Suprapubic skin (tissue), 4 donors: ENCODE data around the gene PDPR. TPM values are rescaled to one million over a fixed set of nuclear protein-coding genes. Genes with fewer than 3 reads are reported as not detected.
A peak's percentile ranks its signal among the peaks of the same experiment; 100 is the strongest.

Experiments
- DNase-seq, 2 donors: peaks; one replicate each; pipeline ENCODE4 v3.0.0-alpha.2; 2019; ENCODE audit warnings: low spot score in 2 of 2
- H3K27ac ChIP-seq: fragments of 200-600 bp; sonication (generic); one replicate; pipeline ENCODE4 v1.5.1; 2019
- H3K27me3 ChIP-seq: fragments of 200-600 bp; sonication (generic); one replicate; pipeline ENCODE4 v1.5.1; 2019
- H3K36me3 ChIP-seq: fragments of 200-600 bp; sonication (generic); one replicate; pipeline ENCODE4 v1.5.1; 2019
- H3K4me1 ChIP-seq: fragments of 200-600 bp; sonication (generic); one replicate; pipeline ENCODE4 v1.5.1; 2019
- H3K4me3 ChIP-seq: fragments of 200-600 bp; sonication (generic); one replicate; pipeline ENCODE4 v1.5.1; 2019; ENCODE audit warnings: mild to moderate bottlenecking
- H3K9me3 ChIP-seq: fragments of 200-600 bp; sonication (generic); one replicate; pipeline ENCODE4 v1.5.1; 2019
- EP300 ChIP-seq: sonication (generic); formaldehyde crosslinking; IDR thresholded peaks from one replicate; pipeline ENCODE4 v1.6.1; 2017; ENCODE audit warnings: antibody characterized with exemption
- POLR2A ChIP-seq, 2 donors: fragments of 450-650 bp; IDR thresholded peaks; one replicate each; pipeline ENCODE4 v1.6.1; 2017; ENCODE audit warnings: antibody characterized with exemption in 2 of 2, mild to moderate bottlenecking in 2 of 2, moderate library complexity in 2 of 2
- POLR2AphosphoS5 ChIP-seq, 3 donors: sonication (generic); formaldehyde crosslinking; IDR thresholded peaks; one replicate each; pipeline ENCODE4 v1.6.1; 2017; ENCODE audit warnings: antibody characterized with exemption in 3 of 3
- WGBS: methylation state at CpG from one replicate; pipeline ENCODE4 v1.1.5; 2018; 5-methylcytosine and 5-hydroxymethylcytosine counted together
- total RNA-seq, 4 donors: library from RNA; depleted of rRNA; stranded (reverse); fragments of >200 nt; gene quantifications; one replicate each; pipeline ENCODE4 v1.1.0, GENCODE V29; 2016
- TF ChIP-seq, protein P1 (sequence below), 2 donors: fragments of 200-600 bp in 1 of 2; fragments of 450-650 bp in 1 of 2; sonication (generic) in 1 of 2; IDR thresholded peaks; one replicate each; pipeline ENCODE4 v1.5.1; 2016 to 2019; ENCODE audit warnings: antibody characterized with exemption in 2 of 2, mild to moderate bottlenecking in 1 of 2, moderate library complexity in 1 of 2

The PDPR gene
- total RNA-seq, 4 donors from 2014 or later, result 16.7 to 38.8 (median 33.6) TPM

DNA sequence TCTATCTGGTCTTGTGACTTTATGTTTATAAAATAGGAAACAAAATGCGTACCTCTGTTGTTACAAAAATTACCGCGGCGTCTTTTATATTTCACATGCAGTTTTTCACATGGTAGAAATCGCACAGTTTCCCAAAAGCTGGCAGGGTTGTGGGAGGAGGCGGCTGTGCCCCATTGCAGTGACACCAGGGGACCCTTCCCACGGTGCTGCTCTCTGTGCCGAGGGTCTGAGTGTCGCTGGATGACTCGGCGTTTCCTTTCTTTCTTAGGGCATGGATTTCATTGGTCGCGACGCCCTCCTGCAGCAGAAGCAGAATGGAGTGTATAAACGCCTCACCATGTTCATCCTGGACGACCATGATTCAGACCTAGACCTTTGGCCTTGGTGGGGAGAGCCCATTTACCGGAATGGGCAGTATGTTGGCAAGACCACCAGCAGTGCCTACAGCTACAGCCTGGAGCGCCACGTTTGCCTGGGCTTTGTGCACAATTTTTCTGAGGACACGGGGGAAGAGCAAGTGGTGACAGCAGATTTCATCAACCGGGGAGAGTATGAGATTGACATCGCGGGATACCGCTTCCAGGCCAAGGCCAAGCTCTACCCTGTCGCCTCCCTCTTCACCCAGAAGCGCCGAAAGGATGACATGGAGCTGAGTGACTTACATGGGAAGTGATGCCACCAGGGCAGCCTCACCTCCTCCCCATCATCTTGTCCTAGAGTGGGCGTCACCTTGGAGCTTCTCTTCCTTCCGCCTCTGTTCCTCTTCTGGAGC, 42.3 kb downstream of the PDPR start:
- 93% methylated on average over 29 of the region's 29 CpGs for WGBS
- no peak for TF ChIP-seq POLR2A (IDR thresholded peaks at IDR 0.05)
- no peak for TF ChIP-seq POLR2AphosphoS5 (IDR thresholded peaks at IDR 0.05)
- TF ChIP-seq, protein P1, sequence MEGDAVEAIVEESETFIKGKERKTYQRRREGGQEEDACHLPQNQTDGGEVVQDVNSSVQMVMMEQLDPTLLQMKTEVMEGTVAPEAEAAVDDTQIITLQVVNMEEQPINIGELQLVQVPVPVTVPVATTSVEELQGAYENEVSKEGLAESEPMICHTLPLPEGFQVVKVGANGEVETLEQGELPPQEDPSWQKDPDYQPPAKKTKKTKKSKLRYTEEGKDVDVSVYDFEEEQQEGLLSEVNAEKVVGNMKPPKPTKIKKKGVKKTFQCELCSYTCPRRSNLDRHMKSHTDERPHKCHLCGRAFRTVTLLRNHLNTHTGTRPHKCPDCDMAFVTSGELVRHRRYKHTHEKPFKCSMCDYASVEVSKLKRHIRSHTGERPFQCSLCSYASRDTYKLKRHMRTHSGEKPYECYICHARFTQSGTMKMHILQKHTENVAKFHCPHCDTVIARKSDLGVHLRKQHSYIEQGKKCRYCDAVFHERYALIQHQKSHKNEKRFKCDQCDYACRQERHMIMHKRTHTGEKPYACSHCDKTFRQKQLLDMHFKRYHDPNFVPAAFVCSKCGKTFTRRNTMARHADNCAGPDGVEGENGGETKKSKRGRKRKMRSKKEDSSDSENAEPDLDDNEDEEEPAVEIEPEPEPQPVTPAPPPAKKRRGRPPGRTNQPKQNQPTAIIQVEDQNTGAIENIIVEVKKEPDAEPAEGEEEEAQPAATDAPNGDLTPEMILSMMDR (IDR thresholded peaks at IDR 0.05), result no peak
- no peak for TF ChIP-seq EP300
- no peaks in the 10 kb centered on the region for H3K9me3 ChIP-seq
- no peak overlapping the region for H3K4me3 ChIP-seq
- no peaks in the 10 kb centered on the region for H3K4me1 ChIP-seq
- H3K27me3 ChIP-seq, result no peaks in the 10 kb centered on the region
- DNase-seq, result peak in 1 of 2 donors; percentile 56
- peaks cover 100% of the 10 kb centered on the region for H3K36me3 ChIP-seq
- H3K27ac ChIP-seq, result no peak overlapping the region

DNA sequence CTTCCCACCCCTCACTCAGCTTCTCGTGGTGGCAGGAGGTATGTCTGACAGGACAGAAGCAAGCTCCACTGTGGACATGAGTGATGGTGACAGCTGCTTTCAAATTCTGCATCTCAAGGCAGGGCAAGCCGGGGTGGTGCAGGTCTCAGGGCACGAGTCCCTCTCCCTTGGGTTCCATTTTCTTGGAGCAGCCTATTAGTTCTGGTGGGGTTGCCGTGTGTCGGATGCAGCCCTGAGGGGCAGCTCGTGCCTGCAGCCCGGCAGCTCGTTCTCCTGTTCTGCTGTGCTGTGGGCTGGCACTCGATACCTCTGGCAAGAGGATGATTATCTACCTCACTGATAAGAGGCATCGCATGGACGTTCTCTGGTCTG, 43.0 kb downstream of the PDPR start:
- Histone ChIP-seq H3K9me3 (no peaks in the 10 kb centered on the region), H3K36me3 (peaks cover 100% of the 10 kb centered on the region), H3K4me1 (no peaks in the 10 kb centered on the region), H3K27ac (no peak overlapping the region), H3K27me3 (no peaks in the 10 kb centered on the region), H3K4me3 (no peak overlapping the region)
- peak in 1 of 2 donors; percentile 45 for DNase-seq
- 90% methylated on average over 11 of the region's 11 CpGs for WGBS
- TF ChIP-seq, protein P1 (IDR thresholded peaks at IDR 0.05), result no peak
- TF ChIP-seq POLR2A (IDR thresholded peaks at IDR 0.05) (no peak), POLR2AphosphoS5 (IDR thresholded peaks at IDR 0.05) (no peak), EP300 (no peak)

DNA sequence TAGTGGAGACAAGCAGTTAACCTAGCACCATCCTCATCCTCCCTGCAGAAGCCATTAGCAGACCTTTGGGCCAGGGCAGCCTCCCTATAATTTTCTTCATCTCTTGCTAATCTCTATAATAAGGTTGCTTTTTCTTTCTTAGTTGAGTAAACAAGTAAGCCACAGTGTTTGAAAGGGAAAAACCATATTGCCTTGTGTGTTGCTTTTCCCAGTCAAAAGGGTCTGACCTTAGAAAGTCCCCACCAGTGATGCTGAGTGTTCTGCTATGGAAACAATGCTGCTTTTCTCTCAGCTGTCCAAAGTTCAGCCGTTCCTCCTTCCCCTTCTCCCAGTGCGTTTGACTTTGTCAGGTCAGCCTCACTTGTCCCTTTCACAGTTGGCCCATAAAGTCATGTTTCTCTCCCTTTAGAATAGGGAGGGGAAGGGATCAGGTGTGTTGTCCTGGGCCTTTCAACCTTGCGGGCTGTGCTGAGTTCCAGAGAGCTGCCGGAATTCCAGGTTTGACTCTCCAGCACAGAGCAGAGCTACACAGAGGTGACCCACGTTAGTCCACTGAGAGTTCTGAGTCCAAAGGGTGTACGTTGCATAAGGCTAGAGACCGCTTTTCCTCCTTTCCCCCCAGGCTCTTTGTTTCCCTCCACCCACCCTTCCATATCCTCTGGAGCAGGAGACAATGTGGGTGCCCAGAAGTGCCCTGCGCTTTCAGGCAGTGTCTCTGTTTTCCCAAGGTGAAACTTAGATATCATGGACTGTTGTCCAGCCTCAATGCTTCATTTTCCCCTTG, 43.5 kb downstream of the PDPR start:
- no peak overlapping the region for H3K4me3 ChIP-seq
- H3K9me3 ChIP-seq, result no peaks in the 10 kb centered on the region
- no peak overlapping the region for H3K27ac ChIP-seq
- peaks cover 100% of the 10 kb centered on the region for H3K36me3 ChIP-seq
- 91% methylated on average over 8 of the region's 8 CpGs for WGBS
- no peak for DNase-seq
- no peaks in the 10 kb centered on the region for H3K4me1 ChIP-seq
- no peaks in the 10 kb centered on the region for H3K27me3 ChIP-seq
- TF ChIP-seq POLR2AphosphoS5 (IDR thresholded peaks at IDR 0.05) (no peak), POLR2A (IDR thresholded peaks at IDR 0.05) (no peak), EP300 (no peak)
- TF ChIP-seq, protein P1 (IDR thresholded peaks at IDR 0.05), result no peak

DNA sequence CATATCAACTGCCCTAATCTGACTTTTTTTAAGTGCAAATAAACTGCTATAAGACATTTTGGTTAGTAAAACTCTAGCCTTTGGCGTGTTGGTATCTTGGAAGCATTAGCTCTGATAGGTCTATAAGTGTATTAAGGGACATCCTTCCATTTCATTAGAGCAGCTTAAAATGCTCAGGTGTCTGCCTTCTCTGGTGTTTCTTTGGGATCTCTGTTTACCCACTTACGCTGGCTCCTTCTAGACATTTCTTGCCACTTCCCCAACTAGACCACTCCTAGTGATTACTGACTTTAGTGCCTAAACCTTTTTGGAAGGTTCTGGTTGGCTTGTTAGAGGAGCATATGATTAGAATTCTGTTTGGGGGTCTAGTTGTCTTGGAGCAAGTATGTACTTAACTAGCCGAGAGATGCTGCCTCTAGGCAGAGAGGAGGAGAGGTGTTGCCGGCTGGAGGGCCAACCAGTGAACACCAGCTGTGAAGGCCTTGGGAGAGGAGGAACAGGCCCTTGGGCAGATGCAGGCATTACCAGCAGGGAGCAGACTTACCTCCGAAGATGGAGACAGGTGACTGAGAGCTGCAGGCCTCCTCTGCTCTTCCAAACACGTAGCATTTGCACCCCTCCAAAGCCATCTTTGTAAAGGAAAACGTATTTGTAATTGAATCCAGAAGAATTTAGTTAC, 44.3 kb downstream of the PDPR start:
- H3K36me3 ChIP-seq, result peaks cover 93% of the 10 kb centered on the region
- H3K4me1 ChIP-seq, result no peaks in the 10 kb centered on the region
- peak in 1 of 2 donors; percentile 26 for DNase-seq
- TF ChIP-seq POLR2AphosphoS5 (IDR thresholded peaks at IDR 0.05) (no peak), EP300 (no peak), POLR2A (IDR thresholded peaks at IDR 0.05) (no peak)
- TF ChIP-seq, protein P1 (IDR thresholded peaks at IDR 0.05), result no peak
- no peak overlapping the region for H3K27ac ChIP-seq
- H3K4me3 ChIP-seq, result no peak overlapping the region
- no peaks in the 10 kb centered on the region for H3K27me3 ChIP-seq
- no peaks in the 10 kb centered on the region for H3K9me3 ChIP-seq
- 81% methylated on average over 7 of the region's 7 CpGs for WGBS
